Stimulated activated naive CD8-positive, alpha-beta T cell treated with anti-CD3 and anti-CD28 coated beads, Interleukin-15, Interleukin-2, amounts not matched to agents 100 ng/mL and 50 ng/mL, for 24 hours (primary cell): ENCODE measurements around the gene CCDC3.
"Not testable (repeated sequence)": the region's sequence is repeated elsewhere in the genome, so short reads cannot be mapped to it uniquely, and the experiment has no call there.

Source experiments
- H3K27ac Mint-ChIP-seq: one replicate; pipeline ENCODE4 v1.8.0; 2021; ENCODE audit warnings: mild to moderate bottlenecking, mixed read lengths
- H3K27me3 Mint-ChIP-seq: one replicate; pipeline ENCODE4 v1.8.0; 2021; ENCODE audit warnings: mixed read lengths
- H3K36me3 Mint-ChIP-seq: one replicate; pipeline ENCODE4 v1.8.0; 2021; ENCODE audit warnings: low read depth, mixed read lengths
- H3K4me1 Mint-ChIP-seq: one replicate; pipeline ENCODE4 v1.8.0; 2021; ENCODE audit warnings: low read depth, mixed read lengths
- H3K4me3 Mint-ChIP-seq: one replicate; pipeline ENCODE4 v1.8.0; 2021; ENCODE audit warnings: mild to moderate bottlenecking, mixed read lengths
- H3K9me3 Mint-ChIP-seq: one replicate; pipeline ENCODE4 v1.8.0; 2021; ENCODE audit warnings: mixed read lengths

CCDC3 gene

GRCh38 chr10:13001041-13001886 is at the start of gene CCDC3:
TSS of gene CCDC3 (minus strand) at chr10:13001713. CDS start at chr10:13001570, 143 bp downstream.
- no peaks in the 10 kb centered on the region for H3K36me3 Mint-ChIP-seq
- H3K4me3 Mint-ChIP-seq: peak within 1 kb of the TSS; percentile 62
- peaks cover 4% of the 10 kb centered on the region for H3K4me1 Mint-ChIP-seq
- H3K27me3 Mint-ChIP-seq: peaks cover 70% of the 10 kb centered on the region
- no peak within 1 kb of the TSS for H3K27ac Mint-ChIP-seq
- H3K9me3 Mint-ChIP-seq: no peaks in the 10 kb centered on the region

- Mint-ChIP-seq H3K4me3 (no peak overlapping the region), H3K27ac (no peak overlapping the region), H3K9me3 (no peaks in the 10 kb centered on the region), H3K27me3 (peaks cover 9% of the 10 kb centered on the region), H3K36me3 (no peaks in the 10 kb centered on the region), H3K4me1 (no peaks in the 10 kb centered on the region)
These were observed 49.7 kb upstream of the CCDC3 start for GRCh38 chr10:13051126-13051694.

- no peaks in the 10 kb centered on the region for H3K4me1 Mint-ChIP-seq
- no peaks in the 10 kb centered on the region for H3K9me3 Mint-ChIP-seq
- H3K27ac Mint-ChIP-seq: no peak overlapping the region
- no peak overlapping the region for H3K4me3 Mint-ChIP-seq
- peaks cover 9% of the 10 kb centered on the region for H3K27me3 Mint-ChIP-seq
- no peaks in the 10 kb centered on the region for H3K36me3 Mint-ChIP-seq
These were observed 48.4 kb upstream of the CCDC3 start for GRCh38 chr10:13049774-13050420.

GRCh38 chr10:13048762-13049161 is 47.2 kb upstream of the CCDC3 start:
- Mint-ChIP-seq H3K27me3 (peaks cover 5% of the 10 kb centered on the region), H3K27ac (no peak overlapping the region), H3K36me3 (no peaks in the 10 kb centered on the region), H3K4me3 (no peak overlapping the region), H3K4me1 (no peaks in the 10 kb centered on the region), H3K9me3 (no peaks in the 10 kb centered on the region)

- Mint-ChIP-seq H3K9me3 (no peaks in the 10 kb centered on the region), H3K4me1 (no peaks in the 10 kb centered on the region), H3K4me3 (no peak overlapping the region), H3K27ac (no peak overlapping the region), H3K36me3 (no peaks in the 10 kb centered on the region), H3K27me3 (peaks cover 8% of the 10 kb centered on the region)
These were observed 46.2 kb upstream of the CCDC3 start for GRCh38 chr10:13047529-13048206.

- Mint-ChIP-seq H3K9me3 (no peaks in the 10 kb centered on the region), H3K27me3 (peaks cover 8% of the 10 kb centered on the region), H3K4me3 (no peak overlapping the region), H3K4me1 (no peaks in the 10 kb centered on the region), H3K36me3 (no peaks in the 10 kb centered on the region), H3K27ac (no peak overlapping the region)
These were observed 45.5 kb upstream of the CCDC3 start for GRCh38 chr10:13046851-13047528.

GRCh38 chr10:13043520-13043919 is 42.0 kb upstream of the CCDC3 start:
- no peaks in the 10 kb centered on the region for H3K4me1 Mint-ChIP-seq
- no peak overlapping the region for H3K27ac Mint-ChIP-seq
- H3K9me3 Mint-ChIP-seq: no peaks in the 10 kb centered on the region
- peaks cover 3% of the 10 kb centered on the region for H3K27me3 Mint-ChIP-seq
- no peaks in the 10 kb centered on the region for H3K36me3 Mint-ChIP-seq
- H3K4me3 Mint-ChIP-seq: no peak overlapping the region

- Mint-ChIP-seq H3K27me3 (peaks cover 11% of the 10 kb centered on the region), H3K4me3 (no peak overlapping the region), H3K9me3 (no peaks in the 10 kb centered on the region), H3K4me1 (no peaks in the 10 kb centered on the region), H3K36me3 (no peaks in the 10 kb centered on the region), H3K27ac (no peak overlapping the region)
These were observed 38.2 kb upstream of the CCDC3 start for GRCh38 chr10:13039761-13040160.

- Mint-ChIP-seq H3K4me3 (no peak overlapping the region), H3K27ac (no peak overlapping the region), H3K4me1 (no peaks in the 10 kb centered on the region), H3K36me3 (no peaks in the 10 kb centered on the region), H3K27me3 (peaks cover 8% of the 10 kb centered on the region), H3K9me3 (no peaks in the 10 kb centered on the region)
These were observed 36.9 kb upstream of the CCDC3 start for GRCh38 chr10:13038391-13038790.

- Mint-ChIP-seq H3K27ac (no peak overlapping the region), H3K4me1 (no peaks in the 10 kb centered on the region), H3K4me3 (no peak overlapping the region), H3K36me3 (no peaks in the 10 kb centered on the region), H3K9me3 (no peaks in the 10 kb centered on the region), H3K27me3 (peaks cover 8% of the 10 kb centered on the region)
These were observed 36.3 kb upstream of the CCDC3 start for GRCh38 chr10:13037832-13038231.

GRCh38 chr10:13036841-13037240 is 35.3 kb upstream of the CCDC3 start:
- Mint-ChIP-seq H3K4me3 (no peak overlapping the region), H3K36me3 (no peaks in the 10 kb centered on the region), H3K27me3 (peaks cover 8% of the 10 kb centered on the region), H3K27ac (no peak overlapping the region), H3K9me3 (no peaks in the 10 kb centered on the region), H3K4me1 (no peaks in the 10 kb centered on the region)

- not testable (repeated sequence) for H3K27me3 Mint-ChIP-seq, H3K4me1 Mint-ChIP-seq, H3K9me3 Mint-ChIP-seq, H3K4me3 Mint-ChIP-seq, H3K27ac Mint-ChIP-seq, H3K36me3 Mint-ChIP-seq
These were observed 34.2 kb upstream of the CCDC3 start for GRCh38 chr10:13035731-13036130.

GRCh38 chr10:13026873-13027272 is 25.4 kb upstream of the CCDC3 start:
- Mint-ChIP-seq H3K4me3 (no peak overlapping the region), H3K9me3 (peaks cover 21% of the 10 kb centered on the region)

GRCh38 chr10:13023754-13024153 is 22.2 kb upstream of the CCDC3 start:
- H3K36me3 Mint-ChIP-seq: no peaks in the 10 kb centered on the region
- peaks cover 22% of the 10 kb centered on the region for H3K9me3 Mint-ChIP-seq
- peaks cover 30% of the 10 kb centered on the region for H3K27me3 Mint-ChIP-seq
- no peaks in the 10 kb centered on the region for H3K4me1 Mint-ChIP-seq
- H3K4me3 Mint-ChIP-seq: no peak overlapping the region
- no peak overlapping the region for H3K27ac Mint-ChIP-seq

More at GRCh38 chr10:13026873-13027272, 25.4 kb upstream of the CCDC3 start:
- Mint-ChIP-seq H3K27me3 (peaks cover 37% of the 10 kb centered on the region), H3K4me1 (no peaks in the 10 kb centered on the region), H3K36me3 (no peaks in the 10 kb centered on the region), H3K27ac (no peak overlapping the region)
